Naive B cell (primary cell): ENCODE results near the gene NEAT1. TPM values are rescaled to one million over a fixed set of nuclear protein-coding genes. Genes with fewer than 3 reads are reported as not detected.

ENCODE experiments used
- ATAC-seq, 2 donors: fragments of 150-1000 bp; cut with Tn5 transposase; 2 replicates each; pipeline ENCODE4 v1.10.0; 2021; ENCODE audit warnings: low read depth in 2 of 2, mild to moderate bottlenecking in 2 of 2, moderate library complexity in 2 of 2
- DNase-seq: peaks from one replicate; pipeline ENCODE4 v3.0.0; 2022
- H3K27ac Mint-ChIP-seq, 6 donors: one replicate each; pipeline ENCODE4 v1.8.0; 2020 to 2022; ENCODE audit warnings: mild to moderate bottlenecking in 6 of 6, mixed read lengths in 6 of 6, moderate library complexity in 5 of 6, inconsistent platforms in 2 of 6
- H3K27me3 Mint-ChIP-seq, 3 donors: one replicate each; pipeline ENCODE4 v1.8.0; 2021 to 2022; ENCODE audit warnings: mixed read lengths in 3 of 3, mild to moderate bottlenecking in 1 of 3
- H3K36me3 Mint-ChIP-seq, 2 donors: one replicate each; pipeline ENCODE4 v1.8.0; 2020 to 2022; ENCODE audit warnings: mixed read lengths in 2 of 2, inconsistent platforms in 1 of 2, mild to moderate bottlenecking in 1 of 2
- H3K4me1 Mint-ChIP-seq, 3 donors: one replicate each; pipeline ENCODE4 v1.8.0; 2020 to 2022; ENCODE audit warnings: mixed read lengths in 3 of 3, inconsistent platforms in 1 of 3, mild to moderate bottlenecking in 1 of 3, moderate library complexity in 1 of 3
- H3K4me3 Mint-ChIP-seq, 8 donors: one replicate each; pipeline ENCODE4 v1.8.0; 2020 to 2022; ENCODE audit warnings: mild to moderate bottlenecking in 8 of 8, mixed read lengths in 8 of 8, moderate library complexity in 8 of 8, inconsistent platforms in 2 of 8
- H3K9me3 Mint-ChIP-seq, 7 donors: one replicate each; pipeline ENCODE4 v1.8.0; 2020 to 2022; ENCODE audit warnings: mixed read lengths in 7 of 7, mild to moderate bottlenecking in 5 of 7, inconsistent platforms in 2 of 7, moderate library complexity in 1 of 7
- polyA plus RNA-seq, 6 donors: library from polyadenylated mRNA; unstranded; fragments of 300-500 nt; fragmentation: Illumina TruSeq; gene quantifications; one replicate each; pipeline ENCODE4 v1.2.3, GENCODE V29; 2021; ENCODE audit warnings: low read depth in 6 of 6

The NEAT1 gene
- polyA plus RNA-seq, 6 donors from 2014 or later = 0.88 to 4.2 (median 1.2) TPM

DNA sequence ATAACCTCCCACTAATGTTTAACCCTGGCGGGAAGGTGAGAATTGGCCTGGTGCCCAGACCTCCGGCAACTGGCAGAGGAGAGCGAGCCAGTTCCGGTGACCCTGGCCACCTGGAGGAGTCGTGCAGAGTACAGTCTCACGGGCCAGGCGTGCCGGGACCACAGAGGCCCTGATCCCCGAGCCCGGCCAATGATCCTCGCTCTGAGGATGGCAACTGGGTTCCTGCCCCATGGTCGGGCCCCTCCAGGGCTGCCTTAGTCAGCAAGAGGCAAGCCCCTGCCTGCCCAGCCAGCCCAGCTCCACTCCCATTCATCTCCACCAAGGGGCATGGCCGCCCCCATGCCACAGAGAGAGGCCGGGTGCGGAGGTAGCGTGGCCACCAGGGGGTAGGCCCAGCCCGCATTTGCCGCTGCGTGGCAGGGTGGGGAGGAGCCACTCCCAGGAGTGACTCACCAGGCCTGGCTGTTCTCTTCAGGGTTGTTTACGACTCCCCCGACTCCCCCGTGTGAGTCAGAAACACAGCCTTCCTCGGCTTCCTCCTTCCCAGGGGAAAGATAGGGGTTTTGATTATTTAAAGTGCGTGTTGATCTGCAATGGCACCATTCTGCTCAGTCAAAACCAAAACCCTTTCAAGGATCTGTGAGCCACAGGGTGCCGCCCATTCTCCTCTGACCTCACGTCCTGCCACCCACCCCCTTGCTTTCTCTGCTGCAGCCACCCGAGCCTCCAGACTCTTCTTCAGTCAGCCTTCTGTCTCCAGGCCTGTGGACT is 40.4 kb upstream of the NEAT1 start, which contains the start of gene SLC25A45:
SLC25A45 (minus strand) TSS at position 614 of the 771 bp plus-strand sequence. CDS start 695 bp downstream, outside the sequence.
- Mint-ChIP-seq H3K27ac (peak within 1 kb of the TSS; percentile 95 to 100 (median 100)), H3K4me3 (peak within 1 kb of the TSS; percentile 86 to 98 (median 96)), H3K36me3 (no peaks in the 10 kb centered on the region), H3K9me3 (no peaks in the 10 kb centered on the region), H3K27me3 (no peaks in the 10 kb centered on the region), H3K4me1 (peaks cover 43 to 63% (median 56%) of the 10 kb centered on the region in 3 donors)
- peak; percentile 90 for DNase-seq
- ATAC-seq = peak; percentile 83 to 86

DNA sequence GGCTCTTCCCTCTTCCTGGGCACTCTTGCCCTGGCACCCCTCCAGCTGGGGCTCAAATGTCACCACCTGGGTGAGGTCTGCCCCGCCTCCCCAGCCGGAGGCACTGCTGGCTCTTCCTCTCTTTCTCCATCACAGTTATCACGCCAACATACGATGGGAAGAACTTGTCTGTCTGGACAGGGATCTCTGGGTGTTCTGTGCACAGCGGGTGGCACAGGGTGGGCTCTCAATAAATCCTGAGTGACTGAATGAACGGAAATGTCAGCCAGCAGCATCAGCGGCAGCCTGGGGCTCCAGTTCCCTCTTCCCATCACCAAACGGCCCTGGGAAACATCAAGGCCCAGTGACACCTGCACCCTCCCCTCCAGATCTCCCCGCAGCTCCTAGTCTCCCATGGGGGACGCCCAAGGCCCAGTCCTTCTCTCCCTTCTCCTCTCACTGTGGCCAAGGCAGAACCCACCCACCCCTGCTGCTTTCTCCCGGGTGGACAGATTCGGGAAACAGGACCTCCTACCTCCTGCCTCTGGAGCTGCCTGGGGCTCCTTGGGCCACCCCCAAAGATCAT is 39.7 kb upstream of the NEAT1 start:
- peak overlapping the region; percentile 86 to 98 (median 96) for H3K4me3 Mint-ChIP-seq
- ATAC-seq (no peak), DNase-seq (no peak)
- H3K27ac Mint-ChIP-seq = peak overlapping the region; percentile 95 to 100 (median 100)
- H3K9me3 Mint-ChIP-seq = no peaks in the 10 kb centered on the region
- no peaks in the 10 kb centered on the region for H3K36me3 Mint-ChIP-seq
- H3K4me1 Mint-ChIP-seq = peaks cover 38 to 61% (median 50%) of the 10 kb centered on the region in 3 donors
- H3K27me3 Mint-ChIP-seq = no peaks in the 10 kb centered on the region

DNA sequence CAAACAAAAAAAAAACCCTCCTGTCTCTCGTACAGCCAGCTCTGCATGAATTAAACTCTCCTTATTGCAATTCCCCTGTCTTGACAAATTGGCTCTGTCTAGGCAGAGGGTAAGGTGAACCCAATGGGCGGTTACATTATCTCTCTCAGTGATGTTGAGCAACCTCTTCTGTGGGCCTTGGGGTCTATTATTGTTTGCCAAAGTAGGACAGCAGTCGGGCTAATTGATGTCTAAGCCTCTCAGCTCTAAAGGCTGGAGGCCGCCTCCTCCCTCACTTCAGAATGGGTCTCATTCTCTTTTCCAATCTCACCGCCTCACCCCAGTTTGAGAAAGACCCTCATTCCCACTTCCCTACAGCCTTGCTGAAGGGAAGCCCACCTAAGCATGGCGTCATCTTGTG is 38.8 kb upstream of the NEAT1 start:
- no peak for ATAC-seq
- no peak for DNase-seq
- peaks cover 36 to 62% (median 50%) of the 10 kb centered on the region in 3 donors for H3K4me1 Mint-ChIP-seq
- H3K4me3 Mint-ChIP-seq = peak overlapping the region; percentile 35 to 92 (median 76)
- no peaks in the 10 kb centered on the region for H3K36me3 Mint-ChIP-seq
- H3K27ac Mint-ChIP-seq = peak overlapping the region; percentile 17 to 97 (median 87)
- no peaks in the 10 kb centered on the region for H3K27me3 Mint-ChIP-seq
- H3K9me3 Mint-ChIP-seq = no peaks in the 10 kb centered on the region

DNA sequence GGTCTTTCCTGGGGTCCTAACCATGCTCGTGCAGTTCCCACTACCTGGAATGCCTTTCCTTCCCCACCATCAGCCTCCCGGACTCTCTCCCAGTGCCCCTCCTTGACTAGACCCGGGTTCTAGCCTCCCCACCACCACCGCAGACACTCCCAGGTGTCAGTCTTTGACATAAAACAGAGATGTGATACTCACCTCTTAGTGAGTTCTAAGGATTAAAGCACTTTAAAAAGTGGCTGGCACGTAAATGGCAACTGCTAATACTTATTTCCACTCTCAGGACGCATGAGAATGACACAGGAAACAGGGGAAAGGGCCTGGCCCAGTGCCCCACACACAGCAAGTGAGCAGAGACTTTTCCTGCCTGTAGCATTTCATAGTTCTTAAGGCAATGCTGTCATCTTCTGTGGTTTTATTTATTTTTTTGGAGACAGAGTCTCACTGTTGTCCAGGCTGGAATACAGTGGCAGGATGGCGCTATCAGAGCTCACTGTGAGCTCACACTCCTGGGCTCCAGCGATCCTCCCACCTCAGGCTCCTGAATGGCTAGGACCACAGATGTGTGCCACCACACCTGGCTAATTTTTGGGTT is 38.2 kb upstream of the NEAT1 start:
- ATAC-seq (no peak), DNase-seq (no peak)
- Mint-ChIP-seq H3K27ac (peak overlapping the region; percentile 75 to 97 (median 92)), H3K36me3 (no peaks in the 10 kb centered on the region), H3K4me3 (peak overlapping the region in 7 of 8 donors; percentile 6 to 95 (median 78)), H3K4me1 (peaks cover 42 to 68% (median 56%) of the 10 kb centered on the region in 3 donors), H3K27me3 (no peaks in the 10 kb centered on the region), H3K9me3 (no peaks in the 10 kb centered on the region)

DNA sequence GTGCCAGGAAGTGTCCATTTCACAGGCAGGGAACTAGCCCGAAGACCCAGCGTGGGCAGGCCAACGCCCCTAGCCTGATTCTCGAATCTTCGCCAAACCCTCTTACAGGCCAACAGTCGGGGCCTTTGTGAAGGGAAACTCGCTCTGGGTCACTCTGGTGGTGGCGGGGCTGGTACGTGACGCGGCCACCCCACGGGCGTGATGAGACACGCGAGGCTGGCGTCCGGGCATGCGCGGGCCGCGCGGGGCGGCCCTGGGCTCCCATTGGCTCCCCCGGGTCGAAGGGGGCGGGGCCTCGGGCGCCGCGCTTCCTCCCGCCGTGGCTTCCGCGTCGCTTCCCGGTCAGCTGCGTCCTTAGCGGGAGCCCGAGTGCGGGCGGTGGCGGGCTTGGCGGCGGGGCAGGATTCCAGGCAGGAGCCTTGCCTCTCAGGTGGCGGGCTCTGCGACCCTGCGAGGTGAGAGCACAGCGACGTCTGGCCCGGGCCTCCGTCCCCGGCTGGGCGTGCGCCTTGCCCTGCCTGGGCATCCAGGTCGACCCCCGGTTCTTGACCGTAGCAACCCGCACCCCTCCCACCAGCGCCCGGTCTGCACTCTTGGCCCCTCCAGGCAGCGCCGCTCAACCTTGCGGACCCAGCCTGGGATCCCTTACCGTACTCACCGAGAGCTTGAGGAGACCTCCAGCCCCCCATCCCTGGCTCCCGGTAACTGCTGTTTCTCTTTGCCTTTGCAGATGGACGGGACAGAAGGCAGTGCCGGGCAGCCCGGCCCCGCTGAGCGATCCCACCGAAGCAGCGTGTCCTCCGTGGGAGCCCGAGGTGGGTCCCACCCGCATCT is 36.1 kb upstream of the NEAT1 start, which contains the start of gene FRMD8:
FRMD8 (plus strand) TSS at position 331 of the 834 bp plus-strand sequence; CDS start at position 731, 400 bp downstream.
- H3K36me3 Mint-ChIP-seq = no peaks in the 10 kb centered on the region
- peak within 1 kb of the TSS; percentile 92 to 98 (median 94) for H3K27ac Mint-ChIP-seq
- ATAC-seq (peak; percentile 61), DNase-seq (peak; percentile 88)
- H3K4me3 Mint-ChIP-seq = peak within 1 kb of the TSS; percentile 82 to 97 (median 95)
- H3K4me1 Mint-ChIP-seq = peaks cover 45 to 77% (median 73%) of the 10 kb centered on the region in 3 donors
- H3K27me3 Mint-ChIP-seq = no peaks in the 10 kb centered on the region
- no peaks in the 10 kb centered on the region for H3K9me3 Mint-ChIP-seq

DNA sequence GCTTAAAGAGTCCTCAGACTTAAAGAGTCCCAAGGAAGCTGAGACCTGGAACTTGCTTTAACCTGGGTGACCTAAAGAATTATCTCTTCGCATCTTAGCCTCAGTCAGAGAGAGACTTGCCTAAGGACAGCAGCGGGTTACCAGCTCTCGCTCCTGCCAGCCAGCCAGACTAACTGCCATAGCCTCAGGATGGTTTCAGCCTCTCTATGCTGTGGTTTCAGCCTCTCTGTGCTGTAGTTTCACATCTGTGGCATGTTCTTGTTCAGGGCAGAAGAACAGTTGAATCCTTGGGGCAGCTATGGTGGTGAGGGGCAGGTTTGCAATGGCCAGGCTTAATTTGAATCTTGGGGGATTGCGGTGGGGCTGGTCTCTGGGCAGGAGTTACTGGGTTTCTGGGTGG is 33.9 kb upstream of the NEAT1 start:
- Mint-ChIP-seq H3K27ac (peak overlapping the region in 4 of 6 donors; percentile 47 to 67 (median 52)), H3K4me1 (peaks cover 41 to 73% (median 69%) of the 10 kb centered on the region in 3 donors), H3K36me3 (no peaks in the 10 kb centered on the region)

DNA sequence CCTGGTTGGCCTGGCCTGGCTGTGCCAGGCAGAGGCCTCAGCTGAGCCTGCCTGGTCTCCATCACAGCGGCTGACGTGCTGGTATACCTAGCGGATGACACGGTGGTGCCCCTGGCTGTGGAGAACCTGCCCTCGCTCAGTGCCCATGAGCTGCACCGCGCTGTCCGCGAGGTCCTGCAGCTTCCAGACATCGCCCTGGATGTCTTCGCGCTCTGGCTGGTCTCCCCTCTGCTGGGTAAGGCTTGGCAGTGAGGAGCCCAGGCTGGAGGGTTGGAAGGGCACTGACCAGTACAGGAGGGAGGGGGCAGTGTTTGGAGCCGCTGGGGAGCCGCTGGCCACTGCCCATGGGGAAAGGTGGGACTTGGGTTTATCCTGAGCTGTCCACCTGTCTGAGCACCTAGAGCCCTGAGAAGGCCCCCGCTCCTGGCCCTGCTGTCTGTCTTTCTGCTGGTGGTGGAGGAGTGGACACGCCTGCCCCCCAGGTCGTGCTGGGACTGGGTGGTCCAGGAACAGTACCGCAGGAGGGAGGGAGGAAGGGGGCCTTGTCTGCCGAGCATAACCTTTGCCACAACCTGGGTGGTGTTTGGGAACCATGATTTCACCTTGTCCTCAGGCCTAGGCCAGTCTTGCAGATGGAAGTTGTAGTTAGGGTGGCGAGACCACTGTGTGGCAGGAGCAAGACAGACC is 33.2 kb upstream of the NEAT1 start:
- H3K27ac Mint-ChIP-seq = peak overlapping the region in 3 of 6 donors; percentile 20 to 53 (median 21)
- H3K4me3 Mint-ChIP-seq = peak overlapping the region in 5 of 8 donors; percentile 28 to 95 (median 62)
- H3K36me3 Mint-ChIP-seq = no peaks in the 10 kb centered on the region
- no peaks in the 10 kb centered on the region for H3K27me3 Mint-ChIP-seq
- DNase-seq = no peak
- no peaks in the 10 kb centered on the region for H3K9me3 Mint-ChIP-seq
- H3K4me1 Mint-ChIP-seq = peaks cover 34 to 65% (median 62%) of the 10 kb centered on the region in 3 donors
- no peak for ATAC-seq

More for the DNA sequence above, 33.9 kb upstream of the NEAT1 start:
- DNase-seq (no peak), ATAC-seq (no peak)
- peak overlapping the region; percentile 50 to 95 (median 72) for H3K4me3 Mint-ChIP-seq
- H3K27me3 Mint-ChIP-seq = no peaks in the 10 kb centered on the region
- H3K9me3 Mint-ChIP-seq = no peaks in the 10 kb centered on the region

DNA sequence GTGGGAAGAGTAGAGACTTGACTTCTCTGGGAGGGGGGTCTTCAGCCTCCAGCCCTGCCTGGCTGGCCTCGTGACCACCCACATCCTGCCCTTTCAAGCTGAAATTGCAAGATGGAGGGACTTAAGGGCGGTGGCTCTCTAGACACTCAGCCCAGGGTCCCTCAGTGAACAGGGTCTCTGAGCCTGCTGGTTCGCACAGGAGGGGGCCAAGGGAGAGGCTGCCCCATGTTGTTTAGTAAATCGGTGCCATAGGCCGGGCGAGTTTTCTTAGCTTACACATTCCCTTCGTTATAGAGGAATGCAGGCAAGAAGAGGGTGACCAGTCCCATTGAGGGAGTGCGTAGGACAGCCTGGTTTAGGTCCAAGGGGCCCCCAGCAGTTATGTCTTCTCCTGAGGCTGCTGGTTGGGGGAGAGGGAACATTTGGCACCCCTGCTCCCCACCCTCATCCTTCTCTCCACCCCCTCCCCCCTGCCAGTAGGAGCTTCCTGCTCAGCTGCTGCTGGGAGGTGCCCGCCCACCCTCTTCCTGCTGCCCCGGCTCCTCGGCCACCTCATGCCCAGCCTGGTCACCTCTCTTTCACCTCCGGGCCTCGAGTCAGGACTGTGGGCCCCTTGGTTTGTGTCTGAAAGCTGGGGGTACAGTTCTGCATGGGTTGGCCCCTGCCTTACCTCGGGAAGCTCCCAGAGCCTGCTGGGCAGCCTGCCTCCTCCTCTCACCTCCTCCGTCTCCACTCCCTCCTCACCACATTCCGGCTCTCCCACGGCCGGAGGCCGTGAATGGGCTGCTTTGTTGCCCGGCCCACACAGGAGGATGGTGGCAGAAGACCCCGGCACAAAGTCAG is 32.3 kb upstream of the NEAT1 start:
- Mint-ChIP-seq H3K4me3 (peak overlapping the region in 6 of 8 donors; percentile 9 to 77 (median 30)), H3K36me3 (no peaks in the 10 kb centered on the region), H3K27ac (peak overlapping the region in 3 of 6 donors; percentile 64 to 77 (median 70)), H3K27me3 (no peaks in the 10 kb centered on the region), H3K9me3 (no peaks in the 10 kb centered on the region), H3K4me1 (peaks cover 28 to 58% (median 57%) of the 10 kb centered on the region in 3 donors)
- no peak for DNase-seq
- no peak for ATAC-seq

DNA sequence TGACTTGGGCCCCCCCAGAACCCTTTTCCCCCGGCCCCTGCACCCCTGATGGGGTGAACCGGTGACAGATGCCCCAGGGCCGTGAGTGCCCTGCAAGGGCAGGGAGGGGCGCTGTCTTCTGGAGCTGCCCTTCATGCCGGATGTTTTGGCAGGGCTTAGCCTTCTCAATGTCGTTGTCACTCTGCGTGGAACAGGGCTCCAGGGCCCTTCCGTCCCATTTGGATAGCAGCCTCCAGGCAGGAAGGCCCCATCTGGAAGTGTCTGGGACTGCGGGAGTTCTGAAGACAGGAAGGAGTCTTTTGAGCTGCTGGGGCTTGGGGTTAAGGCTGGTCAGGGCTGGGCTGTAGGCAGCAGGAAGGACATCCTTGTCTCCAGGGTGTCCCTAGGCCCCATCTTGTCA is 31.6 kb upstream of the NEAT1 start:
- no peak for ATAC-seq
- Mint-ChIP-seq H3K27ac (peak overlapping the region in 2 of 6 donors; percentile 64 to 80), H3K4me3 (peak overlapping the region in 1 of 8 donors; percentile 27), H3K9me3 (no peaks in the 10 kb centered on the region), H3K27me3 (no peaks in the 10 kb centered on the region), H3K36me3 (no peaks in the 10 kb centered on the region), H3K4me1 (peaks cover 25 to 56% (median 53%) of the 10 kb centered on the region in 3 donors)
- no peak for DNase-seq

DNA sequence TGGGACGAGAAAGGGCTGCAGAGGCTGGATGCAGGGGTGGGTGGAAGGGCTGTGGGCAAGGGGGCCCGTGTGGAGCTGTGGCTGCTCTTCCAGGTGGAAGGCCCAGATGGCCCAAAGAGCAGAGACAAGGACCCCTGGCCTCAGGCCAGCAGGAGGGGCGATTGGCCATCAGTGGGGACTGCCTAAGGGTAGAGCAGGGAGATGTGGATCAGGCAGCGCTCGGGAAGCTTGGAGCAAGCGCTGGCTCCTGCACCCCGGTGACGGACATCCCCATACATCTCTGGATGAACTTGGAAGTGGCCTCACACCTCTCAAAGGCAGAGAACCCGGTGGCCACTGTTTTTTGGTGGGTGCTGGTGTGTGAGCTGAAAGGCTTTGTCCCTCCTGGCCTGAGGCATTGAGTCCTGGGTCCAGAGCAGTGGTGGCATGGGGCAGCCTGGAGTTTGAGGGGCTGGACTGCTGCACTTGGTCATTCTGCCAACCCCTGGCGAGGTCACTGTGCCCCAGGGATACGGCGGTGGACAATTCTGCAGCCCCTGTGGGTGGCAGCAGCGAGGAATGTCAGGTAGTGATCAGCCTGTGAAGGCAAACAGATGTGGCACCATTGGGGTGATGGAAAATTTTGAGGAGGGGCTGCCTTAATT is 30.3 kb upstream of the NEAT1 start:
- Mint-ChIP-seq H3K4me3 (no peak overlapping the region), H3K36me3 (peaks cover 0 to 4% of the 10 kb centered on the region in 2 donors), H3K27me3 (no peaks in the 10 kb centered on the region), H3K27ac (peak overlapping the region in 2 of 6 donors; percentile 64 to 68), H3K9me3 (no peaks in the 10 kb centered on the region), H3K4me1 (peaks cover 29 to 52% (median 51%) of the 10 kb centered on the region in 3 donors)
- DNase-seq (no peak), ATAC-seq (no peak)

DNA sequence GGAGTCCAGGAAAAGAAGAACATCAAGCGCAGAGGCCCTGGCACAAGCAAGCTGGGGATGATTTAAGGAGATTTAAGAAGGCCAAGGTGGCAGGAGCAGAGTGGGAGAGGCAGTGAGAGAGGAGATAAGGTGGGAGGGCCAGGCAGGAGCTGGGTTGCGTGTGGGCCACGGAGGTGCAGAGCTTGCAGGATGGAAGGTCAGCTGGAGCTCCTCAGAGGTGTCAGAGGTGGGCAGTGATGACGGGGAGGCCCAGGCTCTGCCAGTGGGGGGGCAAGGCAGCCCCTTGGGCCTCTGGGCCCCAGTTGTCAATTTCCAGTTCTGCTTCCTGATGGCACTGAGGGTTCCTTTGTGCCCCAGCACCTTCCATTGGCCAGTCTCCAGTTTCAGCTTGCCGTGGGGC is 29.7 kb upstream of the NEAT1 start:
- Mint-ChIP-seq H3K4me1 (peaks cover 31 to 51% (median 49%) of the 10 kb centered on the region in 3 donors), H3K4me3 (no peak overlapping the region), H3K36me3 (peaks cover 0 to 9% of the 10 kb centered on the region in 2 donors), H3K27me3 (no peaks in the 10 kb centered on the region), H3K9me3 (no peaks in the 10 kb centered on the region), H3K27ac (no peak overlapping the region)
- ATAC-seq (no peak), DNase-seq (no peak)
